Gastroesophageal sphincter (tissue), 3 donors: ENCODE data around the gene SMIM14.

ENCODE experiments used
- EP300 ChIP-seq: sonication (generic); formaldehyde crosslinking; IDR thresholded peaks from one replicate; pipeline ENCODE4 v1.6.1; 2017; ENCODE audit warnings: antibody characterized with exemption, mild to moderate bottlenecking
- POLR2A ChIP-seq, 2 donors: fragments of 450-650 bp; IDR thresholded peaks; one replicate each; pipeline ENCODE4 v1.6.1; 2017; ENCODE audit warnings: antibody characterized with exemption in 2 of 2, mild to moderate bottlenecking in 2 of 2, moderate library complexity in 1 of 2
- POLR2AphosphoS5 ChIP-seq: sonication (generic); formaldehyde crosslinking; IDR thresholded peaks from one replicate; pipeline ENCODE4 v1.6.1; 2017; ENCODE audit warnings: antibody characterized with exemption
- TF ChIP-seq, protein P1 (sequence below), 4 experiments: fragments of 200-600 bp in 2 of 4; fragments of 450-650 bp in 2 of 4; sonication (generic) in 1 of 4; IDR thresholded peaks; one replicate each; pipeline ENCODE4 v1.5.1; 2017 to 2019; ENCODE audit warnings: antibody characterized with exemption in 4 of 4, mild to moderate bottlenecking in 2 of 4, moderate library complexity in 2 of 4

DNA sequence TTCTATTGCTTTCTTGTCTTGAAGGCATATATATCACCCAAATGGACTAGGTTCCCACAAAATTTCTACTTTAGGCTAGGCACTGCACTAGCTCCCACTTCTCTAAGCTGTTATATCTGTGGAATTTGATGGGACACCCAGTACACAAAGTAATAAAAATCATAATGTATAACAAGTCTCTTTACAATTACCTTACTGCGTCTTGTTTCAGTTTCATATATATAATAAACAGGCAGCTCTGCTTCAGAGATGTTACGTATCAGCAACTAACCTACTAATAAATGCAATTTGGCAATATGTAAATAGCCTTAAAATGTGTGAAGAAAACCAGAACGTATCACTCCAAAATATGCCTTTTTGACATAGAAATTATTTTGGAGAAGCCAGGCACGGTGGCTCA, 69.5 kb downstream of the SMIM14 start:
- TF ChIP-seq POLR2A (IDR thresholded peaks at IDR 0.05) = no peak
- TF ChIP-seq, protein P1, sequence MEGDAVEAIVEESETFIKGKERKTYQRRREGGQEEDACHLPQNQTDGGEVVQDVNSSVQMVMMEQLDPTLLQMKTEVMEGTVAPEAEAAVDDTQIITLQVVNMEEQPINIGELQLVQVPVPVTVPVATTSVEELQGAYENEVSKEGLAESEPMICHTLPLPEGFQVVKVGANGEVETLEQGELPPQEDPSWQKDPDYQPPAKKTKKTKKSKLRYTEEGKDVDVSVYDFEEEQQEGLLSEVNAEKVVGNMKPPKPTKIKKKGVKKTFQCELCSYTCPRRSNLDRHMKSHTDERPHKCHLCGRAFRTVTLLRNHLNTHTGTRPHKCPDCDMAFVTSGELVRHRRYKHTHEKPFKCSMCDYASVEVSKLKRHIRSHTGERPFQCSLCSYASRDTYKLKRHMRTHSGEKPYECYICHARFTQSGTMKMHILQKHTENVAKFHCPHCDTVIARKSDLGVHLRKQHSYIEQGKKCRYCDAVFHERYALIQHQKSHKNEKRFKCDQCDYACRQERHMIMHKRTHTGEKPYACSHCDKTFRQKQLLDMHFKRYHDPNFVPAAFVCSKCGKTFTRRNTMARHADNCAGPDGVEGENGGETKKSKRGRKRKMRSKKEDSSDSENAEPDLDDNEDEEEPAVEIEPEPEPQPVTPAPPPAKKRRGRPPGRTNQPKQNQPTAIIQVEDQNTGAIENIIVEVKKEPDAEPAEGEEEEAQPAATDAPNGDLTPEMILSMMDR (IDR thresholded peaks at IDR 0.05) = no peak
- no peak for TF ChIP-seq POLR2AphosphoS5
- no peak for TF ChIP-seq EP300
